AG10803 (cell line): ENCODE results near the gene CEP120.
A peak's percentile ranks its signal among the peaks of the same experiment; 100 is the strongest.
"Not testable (repeated sequence)": the region's sequence is repeated elsewhere in the genome, so short reads cannot be mapped to it uniquely, and the experiment has no call there.

ENCODE experiments used
- DNase-seq: peaks from one replicate; pipeline ENCODE4 v3.0.0; 2010; ENCODE audit warnings: low read depth
- H3K4me3 ChIP-seq: 2 replicates; pipeline ENCODE4 v1.5.1; 2011; ENCODE audit warnings: mild to moderate bottlenecking, low read length, control low read depth
- CTCF ChIP-seq: conservative IDR thresholded peaks from 2 replicates; pipeline ENCODE4 v1.5.1; 2011; ENCODE audit warnings: mild to moderate bottlenecking, low read length, control low read depth, inconsistent platforms

Gene CEP120

GRCh38 chr5:123428521-123429220 is 5.5 kb upstream of the CEP120 start:
- TF ChIP-seq CTCF, result no peak
- H3K4me3 ChIP-seq, result no peak overlapping the region
- no peak for DNase-seq

GRCh38 chr5:123427281-123427680 is 4.1 kb upstream of the CEP120 start:
- TF ChIP-seq CTCF, result no peak
- no peak for DNase-seq
- no peak overlapping the region for H3K4me3 ChIP-seq

- no peak for TF ChIP-seq CTCF
- DNase-seq, result no peak
- H3K4me3 ChIP-seq, result no peak overlapping the region
Observed at GRCh38 chr5:123425431-123425830, 2.2 kb upstream of the CEP120 start.

- no peak for TF ChIP-seq CTCF
- DNase-seq, result peak; percentile 27
- H3K4me3 ChIP-seq, result peak overlapping the region; percentile 84
Observed at GRCh38 chr5:123422433-123423277, 548 bp downstream of the CEP120 start.

- TF ChIP-seq CTCF, result no peak
- no peak for DNase-seq
Observed at GRCh38 chr5:123421773-123422172, 1.4 kb downstream of the CEP120 start.

GRCh38 chr5:123414974-123415373 is 8.2 kb downstream of the CEP120 start:
- TF ChIP-seq CTCF, result no peak
- DNase-seq, result no peak
- H3K4me3 ChIP-seq, result no peak overlapping the region

More at GRCh38 chr5:123421773-123422172, 1.4 kb downstream of the CEP120 start:
- peak overlapping the region; percentile 84 for H3K4me3 ChIP-seq

- TF ChIP-seq CTCF, result no peak
- H3K4me3 ChIP-seq, result no peak overlapping the region
- no peak for DNase-seq
Observed at GRCh38 chr5:123412206-123412605, 11.0 kb downstream of the CEP120 start.

- not testable (repeated sequence) for H3K4me3 ChIP-seq, DNase-seq
Observed at GRCh38 chr5:123401999-123402398, 21.2 kb downstream of the CEP120 start.
